Glomerular visceral epithelial cell (primary cell): ENCODE measurements around the gene ENTPD2.
"Not testable (repeated sequence)": the region's sequence is repeated elsewhere in the genome, so short reads cannot be mapped to it uniquely, and the experiment has no call there.

Experiments
- DNase-seq: peaks from one replicate; pipeline ENCODE4 v3.0.0-alpha.2; 2016; ENCODE audit errors: extremely low spot score

ENTPD2 gene

GRCh38 chr9:137045294-137046087 lies 8.4 kb downstream of the ENTPD2 start:
- DNase-seq = no peak

- DNase-seq = peak; percentile 50
Observed at GRCh38 chr9:137044502-137045177, 9.2 kb downstream of the ENTPD2 start.

- DNase-seq = no peak
Observed at GRCh38 chr9:137044037-137044436, 9.8 kb downstream of the ENTPD2 start.

- no peak for DNase-seq
Observed at GRCh38 chr9:137042751-137043727, 10.8 kb downstream of the ENTPD2 start.

GRCh38 chr9:137041124-137041523 lies 12.7 kb downstream of the ENTPD2 start:
- no peak for DNase-seq

- no peak for DNase-seq
Observed at GRCh38 chr9:137040568-137040967, 13.3 kb downstream of the ENTPD2 start.

GRCh38 chr9:137039611-137040366 lies 14.1 kb downstream of the ENTPD2 start:
- no peak for DNase-seq

- DNase-seq = no peak
Observed at GRCh38 chr9:137038916-137039315, 14.9 kb downstream of the ENTPD2 start.

- no peak for DNase-seq
Observed at GRCh38 chr9:137037483-137037882, 16.4 kb downstream of the ENTPD2 start.

GRCh38 chr9:137037035-137037434 lies 16.8 kb downstream of the ENTPD2 start:
- DNase-seq = no peak

GRCh38 chr9:137035937-137036336 lies 17.9 kb downstream of the ENTPD2 start:
- DNase-seq = no peak

- no peak for DNase-seq
Observed at GRCh38 chr9:137035507-137035834, 18.4 kb downstream of the ENTPD2 start.

GRCh38 chr9:137034709-137035506 lies 19.0 kb downstream of the ENTPD2 start:
- peak; percentile 83 for DNase-seq

- no peak for DNase-seq
Observed at GRCh38 chr9:137034039-137034708, 19.7 kb downstream of the ENTPD2 start.

- not testable (repeated sequence) for DNase-seq
Observed at GRCh38 chr9:137033481-137033880, 20.4 kb downstream of the ENTPD2 start.

GRCh38 chr9:137032858-137033257 lies 21.0 kb downstream of the ENTPD2 start:
- DNase-seq = no peak

- DNase-seq = no peak
Observed at GRCh38 chr9:137031904-137032640, 21.8 kb downstream of the ENTPD2 start, which contains the start of gene FUT7. TSS of gene FUT7 (minus strand) at chr9:137032088. CDS start at chr9:137031991, 97 bp downstream.

GRCh38 chr9:137030538-137031527 lies 23.0 kb downstream of the ENTPD2 start:
- no peak for DNase-seq
